H9 (cell line): ENCODE measurements around the gene TMC6. TPM values are rescaled to one million over a fixed set of nuclear protein-coding genes. Genes with fewer than 3 reads are reported as not detected.

ENCODE experiments used
- DNase-seq: peaks from one replicate; pipeline ENCODE4 v3.0.0-alpha.2; 2017
- H2AFZ ChIP-seq: one replicate; pipeline ENCODE4 v1.6.1; 2013; ENCODE audit warnings: mild to moderate bottlenecking, low read length, control low read depth, moderate library complexity
- H2AK5ac ChIP-seq: 2 replicates; pipeline ENCODE4 v1.6.1; 2013; ENCODE audit warnings: low read length, control low read depth, mixed read lengths; ENCODE audit not compliant: insufficient read length
- H2BK120ac ChIP-seq: one replicate; pipeline ENCODE4 v1.6.1; 2013; ENCODE audit warnings: low read depth, mild to moderate bottlenecking, low read length, control low read depth, inconsistent platforms; ENCODE audit not compliant: poor library complexity, severe bottlenecking
- H2BK12ac ChIP-seq: 2 replicates; pipeline ENCODE4 v1.6.1; 2013; ENCODE audit warnings: low read length, control low read depth, mixed read lengths, low read depth; ENCODE audit not compliant: insufficient read length
- H2BK15ac ChIP-seq: 2 replicates; pipeline ENCODE4 v1.6.1; 2013; ENCODE audit warnings: low read depth, low read length, control low read depth
- H2BK20ac ChIP-seq: one replicate; pipeline ENCODE4 v1.6.1; 2013; ENCODE audit warnings: low read depth, mild to moderate bottlenecking, low read length, control low read depth, inconsistent platforms; ENCODE audit not compliant: poor library complexity, severe bottlenecking
- H2BK5ac ChIP-seq: 2 replicates; pipeline ENCODE4 v1.6.1; 2013; ENCODE audit warnings: low read length, control low read depth, mixed read lengths; ENCODE audit not compliant: insufficient read length
- H3K14ac ChIP-seq: 2 replicates; pipeline ENCODE4 v1.6.1; 2013; ENCODE audit warnings: low read length, control low read depth; ENCODE audit not compliant: insufficient read depth
- H3K18ac ChIP-seq: 2 replicates; pipeline ENCODE4 v1.6.1; 2013; ENCODE audit warnings: low read depth, mild to moderate bottlenecking, mixed read lengths, low read length, control low read depth; ENCODE audit not compliant: insufficient read length
- H3K23ac ChIP-seq: 2 replicates; pipeline ENCODE4 v1.6.1; 2013; ENCODE audit warnings: low read length, control low read depth, mixed read lengths, low read depth; ENCODE audit not compliant: insufficient read length
- H3K23me2 ChIP-seq: 2 replicates; pipeline ENCODE4 v1.6.1; 2013; ENCODE audit warnings: low read depth, mild to moderate bottlenecking, mixed read lengths, low read length, control low read depth; ENCODE audit not compliant: insufficient read length, poor library complexity, severe bottlenecking
- H3K27ac ChIP-seq: 2 replicates; pipeline ENCODE4 v1.5.1; 2013; ENCODE audit warnings: low read length, control low read depth, mixed read lengths, low read depth; ENCODE audit not compliant: insufficient read length
- H3K27me3 ChIP-seq: 2 replicates; pipeline ENCODE4 v1.6.1; 2013; ENCODE audit warnings: low read length, control low read depth, inconsistent platforms; ENCODE audit not compliant: insufficient read depth
- H3K4ac ChIP-seq: 2 replicates; pipeline ENCODE4 v1.6.1; 2013; ENCODE audit warnings: low read depth, mild to moderate bottlenecking, control low read depth, inconsistent platforms, low read length, moderate library complexity
- H3K4me1 ChIP-seq: 2 replicates; pipeline ENCODE4 v1.6.1; 2013; ENCODE audit warnings: low read length, control low read depth, inconsistent platforms; ENCODE audit not compliant: insufficient read depth
- H3K4me2 ChIP-seq: 2 replicates; pipeline ENCODE4 v1.6.1; 2013; ENCODE audit warnings: low read length, control low read depth, mixed read lengths; ENCODE audit not compliant: insufficient read length, insufficient read depth
- H3K56ac ChIP-seq: 2 replicates; pipeline ENCODE4 v1.6.1; 2013; ENCODE audit warnings: low read depth, mild to moderate bottlenecking, mixed read lengths, low read length, control low read depth; ENCODE audit not compliant: insufficient read length
- H3K79me1 ChIP-seq: 2 replicates; pipeline ENCODE4 v1.6.1; 2013; ENCODE audit warnings: low read depth, mild to moderate bottlenecking, moderate library complexity, low read length, control low read depth, inconsistent platforms; ENCODE audit not compliant: insufficient read depth, poor library complexity, severe bottlenecking
- H3K79me2 ChIP-seq: 2 replicates; pipeline ENCODE4 v1.6.1; 2013; ENCODE audit warnings: low read length, control low read depth, inconsistent platforms; ENCODE audit not compliant: insufficient read depth
- H3K9ac ChIP-seq: 2 replicates; pipeline ENCODE4 v1.6.1; 2013; ENCODE audit warnings: low read length, control low read depth, mixed read lengths; ENCODE audit not compliant: insufficient read length; ENCODE audit errors: extremely low read depth
- H3K9me3 ChIP-seq: one replicate; pipeline ENCODE4 v1.6.1; 2013; ENCODE audit warnings: low read depth, low read length, inconsistent platforms; ENCODE audit not compliant: control insufficient read depth
- H3T11ph ChIP-seq: one replicate; pipeline ENCODE4 v1.6.1; 2013; ENCODE audit warnings: mild to moderate bottlenecking, low read length, control low read depth, inconsistent platforms
- H4K20me1 ChIP-seq: one replicate; pipeline ENCODE4 v1.6.1; 2013; ENCODE audit not compliant: control insufficient read depth, insufficient read length, insufficient read depth
- H4K5ac ChIP-seq: 2 replicates; pipeline ENCODE4 v1.6.1; 2013; ENCODE audit warnings: low read depth, mild to moderate bottlenecking, mixed read lengths, low read length, control low read depth; ENCODE audit not compliant: insufficient read length
- H4K8ac ChIP-seq: replicated peaks from 2 replicates; pipeline ENCODE4 v1.6.1; 2013; ENCODE audit warnings: low read length, control low read depth, mixed read lengths, low read depth; ENCODE audit not compliant: insufficient read length
- H4K91ac ChIP-seq: 2 replicates; pipeline ENCODE4 v1.6.1; 2013; ENCODE audit warnings: low read depth, mild to moderate bottlenecking, moderate library complexity, mixed read lengths, low read length, control low read depth; ENCODE audit not compliant: insufficient read length
- H3K27ac Mint-ChIP-seq, 3 experiments: 2 replicates in 2 of 3; 3 replicates in 1 of 3; pipeline ENCODE4 v1.8.0; 2020 to 2021; ENCODE audit warnings: mixed read lengths in 3 of 3, mild to moderate bottlenecking in 1 of 3, moderate library complexity in 1 of 3
- H3K27me3 Mint-ChIP-seq: 2 replicates; pipeline ENCODE4 v1.8.0; 2021; ENCODE audit warnings: low read depth, mild to moderate bottlenecking, moderate library complexity, mixed read lengths
- H3K36me3 Mint-ChIP-seq, 3 experiments: 2 replicates in 2 of 3; 3 replicates in 1 of 3; pipeline ENCODE4 v1.8.0; 2020 to 2021; ENCODE audit warnings: low read depth in 3 of 3, mixed read lengths in 3 of 3; ENCODE audit not compliant: insufficient read depth in 1 of 3
- H3K4me1 Mint-ChIP-seq, 2 experiments: 2 replicates each; pipeline ENCODE4 v1.8.0; 2020; ENCODE audit warnings: mixed read lengths in 2 of 2
- H3K4me3 Mint-ChIP-seq, 2 experiments: 2 replicates in 1 of 2; 3 replicates in 1 of 2; pipeline ENCODE4 v1.8.0; 2020 to 2021; ENCODE audit warnings: mild to moderate bottlenecking in 2 of 2, mixed read lengths in 2 of 2, moderate library complexity in 1 of 2
- H3K9me3 Mint-ChIP-seq, 2 experiments: 2 replicates in 1 of 2; 3 replicates in 1 of 2; pipeline ENCODE4 v1.8.0; 2020; ENCODE audit warnings: mild to moderate bottlenecking in 2 of 2, mixed read lengths in 2 of 2, moderate library complexity in 1 of 2
- CTCF ChIP-seq: fragments of 200-600 bp; sonication (generic); conservative IDR thresholded peaks from 3 replicates; pipeline ENCODE4 v1.8.0; 2021; ENCODE audit warnings: antibody characterized with exemption, mild to moderate bottlenecking
- WGBS: extraction: QIAGEN DNeasy Blood & Tissue Kit; methylation state at CpG from one replicate; pipeline ENCODE4 v1.1.7; 2013; ENCODE audit warnings: missing lambda C conversion rate, low lambda C conversion rate, mixed read lengths; ENCODE audit not compliant: insufficient read length; ENCODE audit errors: extremely low coverage; 5-methylcytosine and 5-hydroxymethylcytosine counted together
- total RNA-seq: library from RNA; stranded (reverse); gene quantifications from 2 replicates; pipeline ENCODE4 v1.2.1, GENCODE V29; 2021

TMC6 gene
- total RNA-seq, 1 experiment from 2014 or later: 86.8 TPM

DNA sequence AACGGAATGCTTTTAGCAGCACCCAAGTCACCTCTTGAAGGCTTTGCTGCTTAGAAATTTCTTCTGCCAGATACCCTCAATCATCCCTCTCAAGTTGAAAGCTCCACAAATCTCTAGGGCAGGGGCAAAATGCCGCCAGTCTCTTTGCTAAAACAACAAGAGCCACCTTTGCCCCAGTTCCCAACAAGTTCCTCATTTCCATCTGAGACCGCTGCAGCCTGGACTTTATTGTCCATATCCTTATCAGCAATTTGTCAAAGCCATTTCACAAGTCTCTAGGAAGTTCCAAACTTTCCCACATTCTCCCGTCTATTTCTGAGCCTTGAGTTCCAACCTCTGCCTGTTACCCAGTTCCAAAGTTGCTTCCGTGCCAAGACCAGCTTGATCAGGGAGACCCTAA is 27.4 kb downstream of the TMC6 start:
- Histone ChIP-seq H4K91ac (no peak overlapping the region), H3K9ac (no peak overlapping the region), H3K79me1 (no peaks in the 10 kb centered on the region), H3K4me1 (no peaks in the 10 kb centered on the region), H4K20me1 (no peaks in the 10 kb centered on the region), H2BK120ac (no peak overlapping the region), H3T11ph (no peak overlapping the region), H3K14ac (no peak overlapping the region), H2BK5ac (no peak overlapping the region), H3K9me3 (peaks cover 12% of the 10 kb centered on the region), H2AK5ac (no peak overlapping the region), H2BK15ac (no peak overlapping the region), H3K79me2 (no peaks in the 10 kb centered on the region), H3K23me2 (no peaks in the 10 kb centered on the region), H3K27me3 (no peaks in the 10 kb centered on the region), H3K23ac (no peak overlapping the region), H4K5ac (no peak overlapping the region), H4K8ac (no peak overlapping the region), H2AFZ (no peak overlapping the region), H3K4ac (no peak overlapping the region), H3K56ac (no peak overlapping the region), H3K27ac (no peak overlapping the region), H2BK12ac (no peak overlapping the region), H2BK20ac (no peak overlapping the region), H3K4me2 (no peak overlapping the region), H3K18ac (no peak overlapping the region)
- no peak for TF ChIP-seq CTCF
- peaks cover 5 to 6% of the 10 kb centered on the region in 2 experiments; a peak in 3 of 4 replicates for H3K4me1 Mint-ChIP-seq
- peaks cover 64 to 82% (median 77%) of the 10 kb centered on the region in 3 experiments for H3K36me3 Mint-ChIP-seq
- no peak overlapping the region for H3K27ac Mint-ChIP-seq
- no CpG with 5 or more reads among the region's 5 CpGs for WGBS
- H3K27me3 Mint-ChIP-seq: no peaks in the 10 kb centered on the region
- H3K4me3 Mint-ChIP-seq: no peak overlapping the region
- peaks cover 26 to 27% of the 10 kb centered on the region in 2 experiments for H3K9me3 Mint-ChIP-seq
- no peak for DNase-seq
